HG03039 (cell line): ENCODE measurements around the gene GARIN5A.

Experiments
- ATAC-seq: cut with Tn5 transposase; IDR thresholded peaks from one replicate; pipeline ENCODE4 v1.9.1; 2021; ENCODE audit warnings: mild to moderate bottlenecking, moderate library complexity; ENCODE audit not compliant: unreplicated experiment

GARIN5A gene

DNA sequence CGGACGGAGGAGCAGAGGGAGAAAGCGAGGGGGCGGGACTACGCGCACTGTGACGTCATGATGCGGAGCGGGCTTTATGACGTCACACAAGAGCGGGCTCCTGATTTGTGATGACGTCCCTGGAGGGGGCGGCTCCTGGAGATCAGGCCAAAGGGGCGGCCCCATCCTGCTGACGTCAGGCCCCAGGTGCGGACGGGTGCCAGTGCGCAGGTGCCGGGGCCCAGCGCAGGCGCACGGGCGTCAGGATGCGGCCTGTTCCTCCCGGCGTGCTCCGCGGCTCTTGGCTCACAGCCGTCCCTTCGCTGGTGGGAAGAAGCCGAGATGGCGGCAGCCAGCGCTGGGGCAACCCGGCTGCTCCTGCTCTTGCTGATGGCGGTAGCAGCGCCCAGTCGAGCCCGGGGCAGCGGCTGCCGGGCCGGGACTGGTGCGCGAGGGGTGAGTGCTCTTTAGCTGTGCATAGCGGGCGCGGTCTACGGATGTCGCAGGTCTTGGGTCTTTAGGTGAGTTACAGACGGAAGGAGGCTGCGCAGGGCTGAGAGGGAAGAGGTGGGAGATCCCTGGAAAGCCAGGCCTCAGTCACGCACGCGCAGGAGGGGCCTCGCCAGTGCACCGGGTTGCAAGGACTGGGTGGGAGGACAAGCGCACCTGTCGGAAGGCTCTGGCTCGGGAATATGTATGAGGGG is at the start of gene GARIN5A, which contains the start of gene EMC10:
Gene GARIN5A, minus strand, starts transcription at position 625 of the 683 bp plus-strand sequence. Its CDS starts 460 bp downstream, at position 165.
Gene EMC10, plus strand, starts transcription at position 284 of the 683 bp plus-strand sequence. Its CDS starts 38 bp downstream, at position 322.
- peak; percentile 63 for ATAC-seq

DNA sequence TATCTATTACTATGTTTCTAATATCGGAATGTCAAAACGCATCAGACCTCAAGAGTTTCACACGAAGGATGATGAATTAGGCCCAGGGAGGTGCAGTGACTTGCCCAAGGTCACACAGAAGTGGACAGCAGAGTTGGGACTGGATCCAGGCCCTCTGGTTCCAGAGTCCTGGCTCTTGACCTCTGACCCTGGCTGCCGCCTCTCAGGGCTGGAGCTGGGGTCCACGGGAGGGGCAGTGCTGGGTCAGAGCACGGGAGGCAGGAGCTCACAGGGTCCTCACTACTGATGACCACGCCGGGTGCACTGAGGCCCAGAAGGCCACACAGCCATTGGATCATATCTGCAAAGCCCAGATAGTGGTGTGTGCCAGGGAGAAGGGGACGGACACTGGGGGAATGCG is 46.2 kb upstream of the GARIN5A start:
- ATAC-seq = no peak

GRCh38 chr19:50520822-50521465 is 44.3 kb upstream of the GARIN5A start:
- no peak for ATAC-seq

- no peak for ATAC-seq
These were observed 42.4 kb upstream of the GARIN5A start for GRCh38 chr19:50519006-50519575.

- ATAC-seq = no peak
These were observed 41.7 kb upstream of the GARIN5A start for GRCh38 chr19:50518091-50519005.

DNA sequence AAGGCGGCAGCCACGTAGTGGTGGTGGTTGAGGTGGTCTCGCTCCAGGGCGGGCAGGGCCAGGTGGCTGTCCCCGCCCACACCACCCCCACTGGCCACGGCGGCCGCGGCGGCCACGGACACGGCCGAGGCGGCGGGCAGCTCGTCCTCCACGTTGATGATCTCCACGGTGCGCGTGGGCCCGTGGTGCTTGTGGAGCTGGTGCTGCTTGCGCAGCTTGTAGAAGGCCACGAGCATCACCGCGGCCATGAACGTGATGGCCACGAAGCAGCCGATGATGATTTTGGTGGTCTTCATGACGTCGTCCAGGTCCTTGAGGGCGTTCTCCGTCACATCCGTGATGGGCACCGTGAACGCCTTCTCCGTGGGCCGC is 41.0 kb upstream of the GARIN5A start:
- ATAC-seq = no peak

DNA sequence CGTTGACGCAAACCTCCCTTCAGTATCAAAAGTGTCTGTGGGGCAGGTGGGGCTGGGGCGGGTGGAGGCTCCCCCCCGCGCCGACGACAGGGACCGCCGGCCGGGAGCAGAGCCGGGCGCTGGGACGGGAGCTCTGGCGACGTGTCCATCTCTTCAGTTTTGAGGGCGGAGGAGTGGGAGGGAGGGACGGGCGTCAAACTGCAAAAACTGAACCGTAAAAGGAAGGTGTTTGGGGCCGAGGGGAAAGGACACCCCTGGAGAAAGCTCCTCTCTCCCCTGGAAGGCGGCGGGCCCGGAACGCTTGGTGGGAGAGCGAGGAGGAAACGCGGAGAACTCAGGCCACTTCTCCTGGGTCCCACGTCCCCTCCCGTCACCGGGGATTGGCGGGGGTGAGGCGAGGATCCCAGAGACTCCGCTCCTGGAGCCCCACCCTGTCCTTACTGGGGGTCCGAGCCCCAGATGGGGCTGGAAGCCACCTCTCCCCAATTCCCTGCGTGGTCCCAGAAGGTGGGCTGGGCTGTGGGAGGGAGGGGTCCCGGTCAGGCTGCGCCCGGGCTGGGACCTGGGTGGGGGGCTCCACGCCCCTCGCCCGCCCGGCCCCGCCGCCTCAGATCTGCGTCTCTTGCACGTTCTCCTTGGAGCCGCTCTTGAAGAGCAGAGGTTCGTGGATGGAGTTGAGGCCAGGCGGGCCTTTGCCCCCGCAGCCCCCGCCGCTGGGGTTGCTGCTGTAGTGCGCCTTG is 40.5 kb upstream of the GARIN5A start:
- ATAC-seq = no peak

GRCh38 chr19:50516456-50516855 is 39.8 kb upstream of the GARIN5A start:
- no peak for ATAC-seq

- no peak for ATAC-seq
These were observed 38.5 kb upstream of the GARIN5A start for GRCh38 chr19:50515168-50515561.

DNA sequence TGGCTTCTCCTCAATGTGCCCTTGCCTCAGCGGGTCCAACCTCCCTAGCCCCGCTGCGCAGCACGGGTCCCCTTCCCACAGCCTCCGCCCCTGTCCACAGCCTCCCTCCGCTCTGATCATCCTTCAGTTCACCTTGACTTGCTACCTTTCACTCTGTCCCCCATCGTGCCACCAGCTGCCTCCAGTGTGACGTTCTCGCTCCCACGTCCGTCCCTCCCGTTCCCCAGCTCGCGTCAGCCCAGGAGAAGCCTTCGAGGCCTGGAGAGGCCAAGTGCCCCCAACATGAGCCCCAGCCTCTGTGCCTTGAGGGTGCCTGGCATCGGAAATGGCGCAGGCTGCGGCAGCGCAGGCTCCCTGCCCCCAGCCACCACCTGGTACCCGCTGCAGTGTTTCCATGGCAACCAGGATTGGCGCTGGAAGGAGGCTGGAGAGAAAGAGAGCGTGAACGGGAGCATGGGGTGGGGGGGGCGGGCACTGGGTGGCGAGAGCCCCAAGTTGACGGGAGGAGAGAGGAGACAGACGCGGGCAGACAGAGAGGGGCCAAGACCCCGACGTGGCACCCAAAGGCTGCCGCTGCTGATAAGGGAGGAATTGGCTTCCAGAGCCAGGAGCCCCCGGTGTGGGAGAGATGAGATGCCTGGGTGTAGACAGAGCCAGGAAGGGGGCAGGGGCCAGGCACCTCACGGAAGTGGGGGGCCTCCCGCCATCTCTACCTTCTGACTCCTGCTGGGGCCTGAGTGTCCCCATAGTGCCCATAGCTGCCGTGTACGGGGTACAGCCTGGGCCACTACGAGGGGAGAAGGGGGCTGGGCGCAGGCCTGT is 37.9 kb upstream of the GARIN5A start:
- ATAC-seq = no peak

- ATAC-seq = no peak
These were observed 37.2 kb upstream of the GARIN5A start, which contains the start of gene ASPDH for GRCh38 chr19:50513746-50514345. Gene ASPDH, minus strand, starts transcription at chr19:50513913. Its CDS starts 90 bp downstream, at chr19:50513823.

DNA sequence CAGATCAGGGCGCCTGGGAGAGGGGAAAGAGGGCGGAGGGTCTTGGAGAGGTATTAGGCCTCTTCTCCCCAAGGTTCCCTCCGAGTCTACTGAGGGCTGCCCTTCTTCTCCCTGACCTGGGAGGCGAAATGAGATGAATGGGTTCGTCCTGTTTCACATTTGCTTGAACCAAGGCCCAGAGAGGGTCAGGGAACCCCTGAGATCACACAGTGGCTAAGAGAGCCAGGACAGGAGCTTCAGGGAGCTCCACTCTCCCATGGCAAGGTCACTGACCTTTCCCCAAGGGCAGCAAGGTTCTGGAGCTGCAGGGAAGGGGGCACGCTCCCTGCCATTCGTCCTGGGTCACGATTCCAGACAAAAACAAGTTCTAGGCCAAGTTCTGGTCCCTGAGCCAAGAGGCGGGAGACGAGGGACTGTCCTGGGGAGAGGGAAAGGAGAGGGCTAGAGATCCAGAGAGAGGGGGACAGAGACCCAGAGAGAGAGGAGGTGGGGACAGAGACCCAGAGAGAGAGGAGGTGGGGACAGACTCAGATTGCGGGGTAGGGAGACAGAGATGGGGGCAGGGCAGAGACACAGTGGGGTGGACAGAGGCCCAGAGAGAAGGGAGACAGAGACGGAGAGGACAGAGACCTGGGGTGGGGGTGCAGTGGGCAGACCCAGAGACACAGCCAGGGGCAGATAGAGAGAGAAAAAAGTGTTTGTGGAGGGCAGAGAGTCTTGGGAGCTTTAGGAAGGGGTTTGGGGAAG is 36.5 kb upstream of the GARIN5A start:
- no peak for ATAC-seq

DNA sequence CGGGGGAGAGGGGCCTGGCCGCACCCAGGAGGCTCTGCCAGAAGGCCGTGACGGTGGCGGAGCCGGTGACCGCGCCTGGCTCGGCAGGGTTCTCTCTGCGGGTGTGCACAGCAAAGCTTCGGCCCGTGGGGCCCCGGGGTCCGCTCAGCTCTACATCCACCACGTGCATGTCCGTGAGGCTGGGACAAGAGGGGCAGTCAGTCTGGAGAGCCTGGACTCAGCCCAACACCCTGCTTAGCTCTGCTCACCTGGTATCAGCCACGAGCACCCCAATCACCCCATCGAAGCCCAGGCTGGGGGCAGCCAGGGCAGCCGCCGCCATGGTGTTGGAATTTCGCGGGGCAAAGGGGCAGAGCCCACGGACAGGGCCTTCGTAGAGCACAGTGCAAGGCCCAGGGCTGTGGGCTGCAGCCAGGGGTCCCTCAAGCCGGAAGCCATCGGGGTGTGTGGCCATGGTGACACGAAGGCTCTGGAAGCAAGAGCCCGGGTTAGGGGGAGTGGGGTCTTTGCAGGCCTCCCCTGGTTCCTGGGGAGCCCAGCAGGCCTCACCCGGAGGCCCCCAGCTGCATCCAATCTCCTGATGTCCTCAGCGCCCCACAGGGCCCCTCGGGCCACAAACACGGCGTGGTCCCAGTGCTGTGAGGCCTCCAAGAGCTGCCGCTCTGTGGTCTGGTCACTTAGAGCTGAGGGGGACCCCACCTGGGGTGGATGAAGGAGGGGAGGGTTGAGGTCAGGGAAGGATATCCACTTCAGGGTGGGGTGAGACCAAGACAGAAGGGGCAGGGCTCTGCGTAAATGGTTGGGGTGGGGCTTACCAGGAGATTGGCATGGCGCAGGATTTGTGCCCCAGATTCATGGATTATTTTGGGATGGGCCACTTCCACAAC is 35.7 kb upstream of the GARIN5A start:
- no peak for ATAC-seq

GRCh38 chr19:50511069-50511822 is 34.6 kb upstream of the GARIN5A start, which contains the start of gene JOSD2:
Gene JOSD2, minus strand, starts transcription at chr19:50511191. Its CDS starts 760 bp downstream, at chr19:50510431.
- ATAC-seq = peak; percentile 78

DNA sequence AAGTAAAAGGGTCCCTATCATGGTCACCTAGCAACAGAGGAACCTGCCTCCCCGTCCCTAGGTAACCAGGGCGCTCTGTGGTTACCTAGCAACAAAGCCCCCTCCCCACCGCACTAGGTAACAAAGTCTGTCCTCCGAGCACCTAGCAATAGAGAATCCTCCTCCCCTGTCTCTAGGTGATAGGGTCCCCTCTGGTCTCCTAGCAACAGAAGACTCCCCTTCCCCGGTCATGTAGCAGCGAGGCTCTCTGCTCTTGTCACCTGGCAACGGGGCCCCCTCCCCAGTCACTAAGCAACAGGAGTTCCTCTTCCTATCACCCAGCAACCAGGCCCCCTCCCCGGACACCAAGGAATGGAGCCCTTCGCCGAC is 34.0 kb upstream of the GARIN5A start:
- ATAC-seq = no peak

DNA sequence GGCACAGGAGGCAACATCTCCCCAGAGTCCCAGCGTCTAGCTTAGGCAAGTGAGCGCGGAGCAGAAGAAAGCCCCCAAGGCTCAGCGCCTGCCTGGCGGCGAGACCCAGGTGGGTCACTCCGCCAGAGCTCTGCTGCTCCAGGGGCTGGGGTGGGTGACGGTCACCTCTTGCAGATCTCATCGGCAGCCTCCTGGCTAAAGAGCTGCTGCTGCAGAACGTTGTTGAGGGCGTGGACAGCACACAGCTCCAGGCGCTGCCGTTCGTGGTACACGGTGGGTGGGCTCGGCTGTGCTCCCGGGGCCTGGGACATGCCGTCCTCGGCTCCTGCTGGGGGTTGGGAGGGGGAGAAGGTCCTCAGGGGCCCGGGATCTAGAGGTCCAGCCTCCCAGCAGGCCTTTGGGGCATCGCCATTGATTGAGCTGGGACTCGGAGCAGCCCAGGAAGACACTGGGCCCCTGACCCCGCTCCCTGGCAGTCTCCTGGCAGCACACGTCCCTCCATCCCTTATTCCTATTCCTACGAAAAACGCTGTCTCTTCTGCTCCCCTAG is 33.5 kb upstream of the GARIN5A start:
- no peak for ATAC-seq
